ENCODE measurements around the gene ZMYND8. TPM values are rescaled to one million over a fixed set of nuclear protein-coding genes. Genes with fewer than 3 reads are reported as not detected.
"Not testable (repeated sequence)": the region's sequence is repeated elsewhere in the genome, so short reads cannot be mapped to it uniquely, and the experiment has no call there.

The ZMYND8 gene
- total and polyA plus RNA-seq, 7 donors: 7.8 to 46.0 (median 24.8) TPM

DNA sequence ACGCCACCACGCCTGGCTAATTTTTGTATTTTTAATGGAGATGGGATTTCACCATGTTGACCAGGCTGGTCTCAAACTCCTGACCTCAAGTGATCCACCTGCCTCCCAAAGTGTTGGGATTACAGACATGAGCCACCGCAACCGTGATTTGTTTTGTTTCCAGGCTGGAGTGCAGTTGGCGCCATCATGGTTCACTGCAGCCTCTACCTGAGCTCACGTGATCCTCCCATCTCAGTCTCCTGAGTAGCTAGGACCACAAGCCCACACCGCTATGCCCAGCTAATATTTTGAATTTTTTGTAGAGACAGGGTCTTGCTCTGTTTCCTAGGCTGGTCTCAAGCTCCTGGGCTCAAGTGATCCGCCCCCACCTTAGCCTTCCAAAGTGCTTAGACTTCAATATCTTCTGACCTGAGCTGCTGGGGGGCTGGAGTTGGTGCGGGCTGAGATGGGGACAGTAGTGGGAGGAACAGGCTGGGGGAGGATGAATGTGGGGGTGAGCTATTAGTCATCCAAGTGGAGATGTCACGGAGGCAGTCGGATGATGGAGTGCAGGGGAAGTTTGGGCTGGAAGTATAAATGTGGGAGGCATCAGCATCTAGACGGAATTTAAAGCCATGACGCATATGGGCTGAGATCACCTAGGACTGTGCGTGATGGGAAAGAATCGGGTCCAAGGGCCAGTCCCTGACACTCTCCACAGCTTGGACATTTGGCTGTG lies 23.1 kb upstream of the ZMYND8 start:
- no peak overlapping the region for H3K4me3 ChIP-seq
- intact Hi-C loops (cut with DNase I): loop anchor here (5.0 to 10.0 kb wide), 2 partner anchors 123 to 625 kb away; partner anchors contain the start of gene NCOA3
- WGBS, 2 donors: 95% methylated on average over 15 of the region's 15 CpGs
- no peaks in the 10 kb centered on the region for H3K36me3 ChIP-seq
- H3K27ac ChIP-seq: peak overlapping the region in 2 of 4 donors; percentile 20 to 67
- DNase-seq: no peak
- TF ChIP-seq EP300 (IDR thresholded peaks at IDR 0.05) (peak in 2 of 4 donors; percentile 55 to 60), CTCF (IDR thresholded peaks at IDR 0.05) (no peak), POLR2AphosphoS5 (IDR thresholded peaks at IDR 0.05) (peak in 3 of 4 donors; percentile 16 to 69 (median 39))
- H3K9me3 ChIP-seq: no peaks in the 10 kb centered on the region
- H3K27me3 ChIP-seq: no peaks in the 10 kb centered on the region
- peaks cover 0 to 27% (median 22%) of the 10 kb centered on the region in 4 donors for H3K4me1 ChIP-seq

- 60 to 76% methylated on average over 4 of the region's 4 CpGs for WGBS, 2 donors
- no peak for TF ChIP-seq POLR2AphosphoS5 (IDR thresholded peaks at IDR 0.05)
- TF ChIP-seq POLR2A (IDR thresholded peaks at IDR 0.05): no peak
- no peak for TF ChIP-seq EP300 (IDR thresholded peaks at IDR 0.05)
- TF ChIP-seq CTCF (IDR thresholded peaks at IDR 0.05): no peak
Observed at GRCh38 chr20:47377122-47377722, 20.7 kb upstream of the ZMYND8 start.

GRCh38 chr20:47376096-47376643 lies 19.7 kb upstream of the ZMYND8 start:
- 92 to 94% methylated on average over 7 of the region's 7 CpGs for WGBS, 2 donors
- H3K9me3 ChIP-seq; DNase-seq; H3K27ac ChIP-seq; H3K36me3 ChIP-seq; H3K27me3 ChIP-seq; intact Hi-C loops (cut with DNase I); H3K4me3 ChIP-seq: not testable (repeated sequence)
- peaks cover 0 to 26% (median 15%) of the 10 kb centered on the region in 4 donors for H3K4me1 ChIP-seq

More at GRCh38 chr20:47377122-47377722, 20.7 kb upstream of the ZMYND8 start:
- Histone ChIP-seq H3K27ac (peak overlapping the region in 1 of 4 donors; percentile 67), H3K9me3 (no peaks in the 10 kb centered on the region), H3K36me3 (no peaks in the 10 kb centered on the region), H3K4me3 (no peak overlapping the region), H3K4me1 (peaks cover 0 to 26% (median 15%) of the 10 kb centered on the region in 4 donors), H3K27me3 (no peaks in the 10 kb centered on the region)
- intact Hi-C loops (cut with DNase I): no loop called here
- DNase-seq: no peak

DNA sequence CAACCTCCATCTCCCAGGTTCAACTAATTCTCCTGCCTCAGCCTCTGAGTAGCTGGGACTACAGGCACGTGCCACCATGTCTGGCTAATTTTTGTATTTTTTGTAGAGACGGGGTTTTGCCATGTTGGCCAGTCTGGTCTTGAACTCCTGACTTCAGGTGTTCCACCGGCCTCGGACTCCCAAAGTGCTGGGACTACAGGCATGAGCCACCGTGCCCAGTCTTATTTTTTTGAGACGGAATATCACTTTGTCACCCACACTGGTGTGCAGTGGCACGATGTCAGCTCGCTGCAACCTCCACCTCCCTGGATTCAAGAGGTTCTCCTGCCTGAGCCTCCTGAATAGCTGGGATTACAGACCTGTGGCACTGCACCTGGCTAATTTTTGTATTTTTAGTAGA lies 17.6 kb upstream of the ZMYND8 start:
- H3K9me3 ChIP-seq; H3K27me3 ChIP-seq; H3K4me3 ChIP-seq; H3K27ac ChIP-seq; DNase-seq; intact Hi-C loops (cut with DNase I); H3K36me3 ChIP-seq: not testable (repeated sequence)
- H3K4me1 ChIP-seq: peaks cover 0 to 11% (median 3%) of the 10 kb centered on the region in 4 donors
- WGBS, 2 donors: 91 to 97% methylated on average over 8 of the region's 8 CpGs

- Histone ChIP-seq H3K4me3 (no peak overlapping the region), H3K4me1 (peaks cover 0 to 11% (median 3%) of the 10 kb centered on the region in 4 donors), H3K36me3 (no peaks in the 10 kb centered on the region), H3K27me3 (no peaks in the 10 kb centered on the region), H3K27ac (peak overlapping the region; percentile 3 to 61 (median 30)), H3K9me3 (no peaks in the 10 kb centered on the region)
- DNase-seq: no peak
- intact Hi-C loops (cut with DNase I): no loop called here
- TF ChIP-seq POLR2AphosphoS5 (IDR thresholded peaks at IDR 0.05) (no peak), EP300 (IDR thresholded peaks at IDR 0.05) (no peak), CTCF (IDR thresholded peaks at IDR 0.05) (no peak), POLR2A (IDR thresholded peaks at IDR 0.05) (no peak)
- 56 to 79% methylated on average over 2 of the region's 2 CpGs for WGBS, 2 donors
Observed at GRCh38 chr20:47373206-47373733, 16.8 kb upstream of the ZMYND8 start.
